Neural progenitor cell (in vitro differentiated cells): Measurements from ENCODE around the gene MRPL47.

Experiments used
- EZH2 ChIP-seq: fragments of 200-600 bp; sonication (generic); IDR thresholded peaks from 2 replicates; pipeline ENCODE4 v1.6.1; 2017; ENCODE audit warnings: antibody characterized with exemption, mild to moderate bottlenecking, moderate library complexity
- TF ChIP-seq, protein P1 (sequence below): fragments of 200-600 bp; sonication (generic); IDR thresholded peaks from 2 replicates; pipeline ENCODE4 v1.5.1; 2017; ENCODE audit warnings: antibody characterized with exemption, mild to moderate bottlenecking

DNA sequence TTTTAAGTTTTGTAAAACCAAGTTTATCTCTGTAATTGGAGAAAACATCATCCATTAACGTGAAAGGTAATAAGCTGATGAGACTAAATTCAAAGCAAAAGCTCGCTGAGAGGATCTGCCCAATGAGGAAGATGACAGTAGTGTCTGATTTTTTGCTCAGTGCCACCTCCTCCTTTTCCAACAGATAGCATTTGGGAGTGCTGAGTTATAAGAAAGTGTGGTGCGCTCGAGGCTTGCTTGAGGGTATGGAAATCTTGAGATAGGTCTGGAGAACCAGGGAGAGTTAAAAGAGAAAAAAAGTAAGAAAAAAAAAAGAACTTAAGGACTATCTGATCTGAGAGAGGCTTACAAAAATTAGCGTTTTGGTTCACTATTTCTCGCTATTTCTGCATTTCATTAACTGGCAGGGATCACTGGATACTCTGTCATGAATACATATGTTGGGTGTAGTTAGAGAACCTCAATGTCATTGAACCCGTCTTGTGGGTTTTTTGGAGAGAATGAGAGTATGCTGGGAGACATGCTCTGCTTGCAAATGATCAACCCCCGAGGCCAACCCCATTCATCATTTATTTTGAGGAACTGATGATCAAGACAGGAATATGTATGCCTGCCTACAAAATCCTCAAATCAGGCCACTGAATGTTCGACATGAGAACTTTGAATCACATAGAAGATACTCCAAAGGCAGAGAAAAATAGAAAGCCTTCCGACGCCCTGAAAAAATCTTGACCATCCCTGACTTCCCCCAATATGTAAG, 47.4 kb upstream of the MRPL47 start:
- TF ChIP-seq, protein P1, sequence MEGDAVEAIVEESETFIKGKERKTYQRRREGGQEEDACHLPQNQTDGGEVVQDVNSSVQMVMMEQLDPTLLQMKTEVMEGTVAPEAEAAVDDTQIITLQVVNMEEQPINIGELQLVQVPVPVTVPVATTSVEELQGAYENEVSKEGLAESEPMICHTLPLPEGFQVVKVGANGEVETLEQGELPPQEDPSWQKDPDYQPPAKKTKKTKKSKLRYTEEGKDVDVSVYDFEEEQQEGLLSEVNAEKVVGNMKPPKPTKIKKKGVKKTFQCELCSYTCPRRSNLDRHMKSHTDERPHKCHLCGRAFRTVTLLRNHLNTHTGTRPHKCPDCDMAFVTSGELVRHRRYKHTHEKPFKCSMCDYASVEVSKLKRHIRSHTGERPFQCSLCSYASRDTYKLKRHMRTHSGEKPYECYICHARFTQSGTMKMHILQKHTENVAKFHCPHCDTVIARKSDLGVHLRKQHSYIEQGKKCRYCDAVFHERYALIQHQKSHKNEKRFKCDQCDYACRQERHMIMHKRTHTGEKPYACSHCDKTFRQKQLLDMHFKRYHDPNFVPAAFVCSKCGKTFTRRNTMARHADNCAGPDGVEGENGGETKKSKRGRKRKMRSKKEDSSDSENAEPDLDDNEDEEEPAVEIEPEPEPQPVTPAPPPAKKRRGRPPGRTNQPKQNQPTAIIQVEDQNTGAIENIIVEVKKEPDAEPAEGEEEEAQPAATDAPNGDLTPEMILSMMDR = no peak
- no peak for TF ChIP-seq EZH2
